GM10266 (cell line): Measurements from ENCODE around the gene TMEM132D.

Experiments used
- DNase-seq: peaks from one replicate; pipeline ENCODE4 v3.0.0; 2012; ENCODE audit errors: extremely low spot score
- TF ChIP-seq, protein P1 (sequence below): IDR thresholded peaks from 2 replicates; pipeline ENCODE4 v1.5.1; 2012; ENCODE audit warnings: mild to moderate bottlenecking, low read depth; ENCODE audit not compliant: control insufficient read depth, insufficient read depth; ENCODE audit errors: missing control alignments

The TMEM132D gene

DNA sequence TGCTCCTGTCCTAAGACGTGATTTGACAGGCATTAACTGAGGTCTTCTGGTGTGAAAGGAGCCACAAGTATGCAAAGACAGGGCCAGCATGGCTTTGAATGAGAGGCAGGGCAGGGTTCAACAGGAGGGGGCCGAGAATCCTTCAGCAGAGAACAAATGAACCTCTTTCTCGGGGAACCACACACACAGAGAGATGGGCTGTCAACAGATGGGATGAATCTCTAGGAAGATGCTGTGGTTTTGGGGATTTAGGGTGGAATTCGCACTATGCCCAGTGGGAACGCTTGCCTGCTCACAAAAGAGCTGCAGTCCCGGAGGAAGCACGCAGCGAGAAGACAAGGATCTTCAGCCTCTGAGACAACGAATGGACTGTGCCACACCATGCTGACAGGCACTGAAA lies 537.2 kb downstream of the TMEM132D start:
- TF ChIP-seq, protein P1, sequence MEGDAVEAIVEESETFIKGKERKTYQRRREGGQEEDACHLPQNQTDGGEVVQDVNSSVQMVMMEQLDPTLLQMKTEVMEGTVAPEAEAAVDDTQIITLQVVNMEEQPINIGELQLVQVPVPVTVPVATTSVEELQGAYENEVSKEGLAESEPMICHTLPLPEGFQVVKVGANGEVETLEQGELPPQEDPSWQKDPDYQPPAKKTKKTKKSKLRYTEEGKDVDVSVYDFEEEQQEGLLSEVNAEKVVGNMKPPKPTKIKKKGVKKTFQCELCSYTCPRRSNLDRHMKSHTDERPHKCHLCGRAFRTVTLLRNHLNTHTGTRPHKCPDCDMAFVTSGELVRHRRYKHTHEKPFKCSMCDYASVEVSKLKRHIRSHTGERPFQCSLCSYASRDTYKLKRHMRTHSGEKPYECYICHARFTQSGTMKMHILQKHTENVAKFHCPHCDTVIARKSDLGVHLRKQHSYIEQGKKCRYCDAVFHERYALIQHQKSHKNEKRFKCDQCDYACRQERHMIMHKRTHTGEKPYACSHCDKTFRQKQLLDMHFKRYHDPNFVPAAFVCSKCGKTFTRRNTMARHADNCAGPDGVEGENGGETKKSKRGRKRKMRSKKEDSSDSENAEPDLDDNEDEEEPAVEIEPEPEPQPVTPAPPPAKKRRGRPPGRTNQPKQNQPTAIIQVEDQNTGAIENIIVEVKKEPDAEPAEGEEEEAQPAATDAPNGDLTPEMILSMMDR: no peak
- DNase-seq: no peak

DNA sequence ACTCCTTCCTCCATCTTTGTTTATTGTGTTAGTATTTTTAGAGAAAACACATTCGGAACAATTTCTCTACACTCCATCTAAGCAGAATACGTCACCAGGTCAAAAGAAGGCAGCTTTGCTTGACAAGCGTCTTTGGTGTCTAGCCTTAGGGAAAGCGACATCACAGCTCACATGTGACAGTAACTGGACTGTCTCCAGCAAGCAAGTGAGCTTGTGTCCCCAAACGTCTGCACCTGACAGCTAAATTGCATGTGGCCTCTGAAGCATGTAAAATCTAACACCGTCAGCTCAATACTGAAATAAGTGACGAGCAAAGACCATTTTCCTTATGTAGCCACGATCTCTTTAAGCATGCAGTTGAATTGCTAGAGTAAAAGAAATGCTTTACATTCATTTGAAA lies 540.8 kb downstream of the TMEM132D start:
- no peak for DNase-seq
- TF ChIP-seq, protein P1: no peak

DNA sequence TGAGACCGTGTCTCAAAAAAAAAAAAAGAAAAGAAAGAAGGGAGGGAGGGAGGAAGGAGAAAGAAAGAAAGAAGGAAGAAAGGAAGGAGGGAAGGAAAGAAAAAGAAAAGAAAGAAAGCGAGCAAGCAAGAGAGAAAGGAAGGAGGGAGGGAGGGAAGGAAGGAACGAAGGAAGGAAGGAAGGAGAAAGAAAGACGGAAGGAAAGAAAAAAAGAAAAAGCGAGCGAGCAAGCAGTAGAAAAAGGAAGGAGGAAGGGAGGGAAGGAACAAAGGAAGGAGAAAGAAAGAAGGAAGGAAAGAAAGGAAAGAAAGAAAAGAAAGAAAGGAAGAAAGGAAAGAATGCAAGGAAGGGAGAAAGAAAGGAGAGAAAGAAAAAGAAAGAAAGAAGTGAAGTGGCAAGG lies 546.6 kb downstream of the TMEM132D start:
- TF ChIP-seq, protein P1: no peak
- no peak for DNase-seq

DNA sequence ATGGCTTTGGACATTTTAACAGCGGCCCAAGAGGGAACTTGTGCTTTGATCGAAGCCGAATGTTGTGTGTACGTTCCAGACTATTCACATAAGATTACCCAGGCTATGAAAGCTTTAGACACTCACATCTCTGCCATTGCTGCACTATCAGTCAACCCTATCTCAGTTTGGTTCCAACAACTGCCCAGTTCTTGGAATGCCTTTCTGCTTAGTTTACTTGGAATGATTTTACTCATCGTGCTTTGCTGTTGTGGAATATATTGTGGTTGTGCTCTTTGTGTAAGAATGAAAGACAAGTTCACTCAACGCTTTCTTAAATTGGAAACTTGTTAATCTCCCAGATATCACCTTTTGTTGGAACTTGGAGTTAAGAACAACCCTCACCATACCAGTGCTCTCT lies 552.3 kb downstream of the TMEM132D start:
- no peak for DNase-seq
- TF ChIP-seq, protein P1: no peak

DNA sequence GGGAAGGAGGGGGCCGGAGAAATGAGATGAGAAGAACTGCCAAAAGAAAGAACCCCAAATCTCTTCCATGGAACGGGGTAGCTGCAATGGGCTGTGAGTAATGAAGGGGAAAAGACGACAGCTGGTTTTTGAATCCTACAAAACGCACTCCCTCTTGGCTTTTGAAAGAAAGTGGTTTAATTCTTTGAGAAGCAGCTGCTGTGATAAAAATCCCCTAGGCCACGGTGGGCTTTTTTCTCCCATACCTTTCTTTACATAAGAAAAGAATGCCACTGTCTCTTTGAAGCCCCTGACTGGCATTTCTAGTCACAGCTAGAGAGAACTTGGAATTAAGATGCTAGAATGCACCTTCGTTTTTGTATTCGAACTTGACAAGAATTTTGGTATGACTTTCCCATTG lies 564.5 kb downstream of the TMEM132D start:
- no peak for DNase-seq
- TF ChIP-seq, protein P1: no peak

DNA sequence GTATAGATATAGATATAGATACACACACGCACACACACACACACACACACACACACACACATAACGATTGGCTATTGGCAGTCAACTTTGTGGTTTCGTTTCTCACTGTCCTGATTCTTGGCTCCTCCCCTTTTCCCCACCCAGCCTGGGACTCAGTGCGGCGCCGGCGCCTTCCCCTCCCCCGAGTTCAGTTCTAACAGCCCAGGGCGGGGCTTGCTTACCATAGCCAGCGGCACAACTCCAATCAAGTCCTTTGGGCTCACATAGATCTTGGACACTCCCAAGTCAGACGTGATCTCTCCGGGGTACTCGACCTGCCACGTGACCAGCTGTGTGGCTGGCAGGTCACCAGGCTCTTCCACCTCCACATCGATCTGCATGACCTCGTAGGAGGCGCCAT lies 566.4 kb downstream of the TMEM132D start:
- TF ChIP-seq, protein P1: no peak
- DNase-seq: no peak

DNA sequence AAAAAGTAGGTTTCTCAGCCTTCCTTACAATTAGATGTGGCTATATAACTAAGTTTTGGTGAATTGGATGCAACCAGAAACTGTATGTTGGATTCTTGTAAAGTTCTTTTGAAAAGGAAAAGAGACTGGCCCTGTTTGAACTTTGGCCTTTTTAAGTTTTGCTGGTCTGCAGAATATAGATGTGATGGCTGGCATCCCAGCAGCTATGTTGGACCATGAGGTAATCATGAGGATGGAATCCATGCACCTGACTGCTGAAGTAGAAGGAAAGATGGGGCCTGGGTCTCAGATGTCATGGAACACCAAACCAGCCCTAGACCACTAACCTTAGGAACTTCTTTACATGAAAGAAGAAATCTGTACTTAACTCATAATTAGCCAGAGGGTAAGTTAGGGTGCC lies 568.1 kb downstream of the TMEM132D start:
- no peak for DNase-seq

More for the DNA sequence above, 568.1 kb downstream of the TMEM132D start:
- TF ChIP-seq, protein P1: no peak
